GM12892 (cell line): ENCODE results near the gene APMAP.

Source experiments
- POLR2A ChIP-seq: IDR thresholded peaks from 2 replicates; pipeline ENCODE4 v1.6.1; 2011; ENCODE audit warnings: low read depth, low read length, control low read depth
- POLR2AphosphoS5 ChIP-seq: IDR thresholded peaks from 2 replicates; pipeline ENCODE4 v1.6.1; 2011; ENCODE audit warnings: low read depth, low read length, control low read depth
- TAF1 ChIP-seq: IDR thresholded peaks from 2 replicates; pipeline ENCODE4 v1.6.1; 2011; ENCODE audit warnings: low read depth, mild to moderate bottlenecking, control low read depth, low read length, borderline replicate concordance

DNA sequence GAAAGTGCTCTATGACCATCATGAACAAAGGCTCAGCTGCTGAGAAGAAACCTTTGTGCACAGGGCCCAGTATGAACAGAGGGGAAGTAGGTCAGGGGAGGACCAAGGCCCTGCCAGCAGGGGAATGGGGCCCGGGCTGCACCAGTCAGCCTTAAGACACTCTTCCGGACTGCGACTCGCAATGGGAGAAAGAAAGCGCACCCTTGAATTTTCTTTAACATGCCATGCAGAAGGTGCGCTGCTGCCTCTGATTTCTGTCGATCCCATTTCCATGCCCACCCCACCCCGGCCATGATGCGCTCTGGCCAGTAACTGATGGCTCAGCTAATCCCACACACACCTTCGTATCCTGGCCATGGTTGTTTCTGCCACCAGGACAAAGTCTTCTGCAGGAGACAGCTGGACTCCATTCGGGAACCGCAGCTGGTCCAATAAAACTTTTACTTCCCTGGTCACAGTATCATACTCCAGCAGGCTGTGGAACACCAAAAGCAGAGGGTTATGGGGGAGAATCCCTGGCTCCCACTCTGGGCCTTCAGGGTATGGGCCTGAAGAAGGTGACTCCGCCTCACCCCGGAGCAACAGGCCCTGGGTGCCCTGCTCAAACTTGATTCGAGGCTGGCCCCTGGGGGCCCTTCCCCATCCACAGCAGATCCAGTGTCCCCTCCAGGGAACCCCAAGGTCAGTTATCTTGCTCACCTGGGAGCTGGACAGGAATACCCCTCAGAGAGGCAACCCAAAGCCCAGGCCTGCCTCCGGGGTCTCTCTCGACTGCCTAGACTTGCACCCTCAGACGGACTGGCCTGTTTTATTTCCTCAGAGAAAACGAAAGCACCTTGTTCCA is 23.1 kb downstream of the APMAP start:
- TF ChIP-seq POLR2A (no peak), POLR2AphosphoS5 (no peak), TAF1 (no peak)
